HPDE6-E6E7 (cell line): ENCODE results near the gene SYNE1.
A peak's percentile ranks its signal among the peaks of the same experiment; 100 is the strongest.
"Not testable (repeated sequence)": the region's sequence is repeated elsewhere in the genome, so short reads cannot be mapped to it uniquely, and the experiment has no call there.

ENCODE experiments used
- DNase-seq: peaks from one replicate; pipeline ENCODE4 v3.0.0; 2011; ENCODE audit warnings: missing footprints; ENCODE audit errors: extremely low spot score

The SYNE1 gene

GRCh38 chr6:152571089-152571488 lies 66.1 kb downstream of the SYNE1 start:
- DNase-seq, result no peak

- DNase-seq, result no peak
Observed at GRCh38 chr6:152566103-152566875, 70.9 kb downstream of the SYNE1 start.

- DNase-seq, result no peak
Observed at GRCh38 chr6:152563177-152563576, 74.0 kb downstream of the SYNE1 start.

GRCh38 chr6:152558798-152559197 lies 78.4 kb downstream of the SYNE1 start:
- not testable (repeated sequence) for DNase-seq

- no peak for DNase-seq
Observed at GRCh38 chr6:152557502-152557901, 79.7 kb downstream of the SYNE1 start.

GRCh38 chr6:152554851-152555250 lies 82.3 kb downstream of the SYNE1 start:
- no peak for DNase-seq

- peak; percentile 41 for DNase-seq
Observed at GRCh38 chr6:152552616-152553209, 84.4 kb downstream of the SYNE1 start.

GRCh38 chr6:152543519-152543918 lies 93.6 kb downstream of the SYNE1 start:
- no peak for DNase-seq

GRCh38 chr6:152540381-152540780 lies 96.8 kb downstream of the SYNE1 start:
- no peak for DNase-seq

- DNase-seq, result no peak
Observed at GRCh38 chr6:152534541-152534940, 102.6 kb downstream of the SYNE1 start.

GRCh38 chr6:152532556-152533422 lies 104.4 kb downstream of the SYNE1 start:
- DNase-seq, result peak; percentile 4

GRCh38 chr6:152531659-152532058 lies 105.5 kb downstream of the SYNE1 start:
- no peak for DNase-seq

GRCh38 chr6:152529369-152529768 lies 107.8 kb downstream of the SYNE1 start:
- no peak for DNase-seq

- DNase-seq, result not testable (repeated sequence)
Observed at GRCh38 chr6:152514120-152514519, 123.0 kb downstream of the SYNE1 start.

- DNase-seq, result no peak
Observed at GRCh38 chr6:152509916-152510315, 127.2 kb downstream of the SYNE1 start.

- no peak for DNase-seq
Observed at GRCh38 chr6:152508477-152508876, 128.7 kb downstream of the SYNE1 start.

GRCh38 chr6:152503546-152503945 lies 133.6 kb downstream of the SYNE1 start:
- peak; percentile 11 for DNase-seq

GRCh38 chr6:152502421-152503188 lies 134.6 kb downstream of the SYNE1 start:
- no peak for DNase-seq

- no peak for DNase-seq
Observed at GRCh38 chr6:152499931-152500330, 137.2 kb downstream of the SYNE1 start.

GRCh38 chr6:152496731-152497130 lies 140.4 kb downstream of the SYNE1 start:
- no peak for DNase-seq

- DNase-seq, result not testable (repeated sequence)
Observed at GRCh38 chr6:152495456-152495855, 141.7 kb downstream of the SYNE1 start.

- not testable (repeated sequence) for DNase-seq
Observed at GRCh38 chr6:152492281-152492680, 144.9 kb downstream of the SYNE1 start.
